NCI-H2107 (cell line): ENCODE data around the gene PPP4R1.

Experiments
- DNase-seq: peaks from one replicate; lab custom pipeline; 2025; lab: John Stamatoyannopoulos, UW

Gene PPP4R1

GRCh38 chr18:9506046-9506792, 108.1 kb downstream of the PPP4R1 start:
- no peak for DNase-seq
